Activated T-cell treated with anti-CD3 and anti-CD28 coated beads for 48 hours (primary cell): Measurements from ENCODE around the gene MAP4K2.
A peak's percentile ranks its signal among the peaks of the same experiment; 100 is the strongest.

Experiments
- DNase-seq: peaks from one replicate; pipeline ENCODE4 v3.0.0-alpha.2; 2020; ENCODE audit warnings: low read depth

Gene MAP4K2

DNA sequence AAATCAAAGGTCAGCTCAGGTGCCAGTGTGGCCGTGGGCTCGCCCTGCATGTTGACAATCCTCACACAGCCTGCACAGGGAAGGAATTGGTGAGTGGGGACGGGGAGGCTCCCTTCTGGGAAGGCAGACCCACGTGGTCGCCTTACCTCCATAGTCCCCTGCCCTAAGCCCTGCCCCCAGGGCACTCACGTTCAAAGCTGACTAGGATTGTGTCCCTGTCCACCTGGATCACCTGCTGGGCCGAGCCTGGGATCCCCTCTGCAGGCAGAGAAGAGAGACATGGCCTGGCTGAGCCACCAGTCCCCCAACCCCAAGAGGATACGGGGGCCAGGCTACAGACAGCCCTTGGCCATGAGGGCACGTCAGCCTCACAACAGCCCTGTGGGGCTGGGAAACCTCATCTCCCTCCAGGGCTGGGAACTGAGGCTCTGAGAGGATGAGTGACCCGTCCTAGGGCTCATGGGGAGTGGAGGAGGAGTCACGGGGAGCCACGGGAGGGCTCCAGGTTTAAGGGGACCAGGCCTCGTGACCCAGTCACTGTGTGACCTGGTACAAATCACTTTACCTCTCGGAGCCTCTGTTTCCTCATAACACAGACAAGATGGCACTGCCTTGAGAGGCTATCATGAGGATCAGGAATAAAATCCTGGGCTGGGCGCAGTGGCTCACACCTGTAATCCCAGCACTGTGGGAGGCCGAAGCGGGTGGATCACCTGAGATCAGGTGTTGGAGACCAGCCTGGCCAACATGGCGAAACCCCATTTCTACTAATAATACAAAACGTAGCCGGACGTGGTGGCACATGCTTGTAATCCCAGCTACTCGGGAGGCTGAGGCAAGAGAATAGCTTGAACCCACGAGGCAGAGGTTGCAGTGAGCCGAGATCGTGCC, 12.6 kb downstream of the MAP4K2 start:
- no peak for DNase-seq

DNA sequence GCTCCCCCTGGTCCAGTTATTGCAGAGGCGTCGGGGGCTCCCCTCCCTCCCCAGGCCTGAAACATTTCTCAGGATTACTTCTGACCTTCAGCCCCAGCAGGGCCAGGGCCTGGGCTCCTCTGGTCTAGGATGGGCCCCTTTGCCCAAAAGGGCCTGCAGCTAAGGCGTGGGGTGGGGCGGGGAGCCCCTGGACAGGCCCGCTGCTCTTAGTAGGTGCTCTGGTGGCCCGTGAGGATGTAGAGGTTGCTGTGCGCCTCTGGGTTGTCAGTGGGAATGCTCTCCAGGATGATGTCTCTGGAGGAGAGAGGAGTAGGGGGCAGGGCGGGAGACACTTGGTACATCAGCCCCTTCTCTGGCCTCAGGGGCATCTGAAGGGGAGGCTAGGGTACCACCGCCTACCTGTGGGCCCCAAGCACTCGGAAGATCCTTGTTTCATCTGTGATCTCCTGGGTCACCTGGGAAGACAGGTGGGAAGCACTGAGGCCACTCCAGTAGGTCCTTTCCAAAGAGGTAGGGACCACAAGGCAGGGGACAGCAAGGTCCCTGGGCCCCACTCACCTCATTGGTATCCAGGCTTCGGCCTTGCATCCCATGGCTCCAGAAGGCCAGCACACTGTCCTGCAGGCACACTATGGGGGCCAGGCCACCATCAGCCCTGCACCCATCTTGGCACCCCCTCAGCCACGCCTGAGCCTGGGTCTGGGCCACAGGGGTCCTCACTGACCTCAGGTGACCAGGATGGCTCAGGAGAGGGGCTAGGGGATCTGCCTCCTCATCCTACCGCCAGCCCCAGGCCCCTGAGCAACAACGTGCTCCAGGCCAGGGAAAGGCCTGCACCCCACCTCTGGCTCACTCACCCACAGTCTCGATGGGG, 13.4 kb downstream of the MAP4K2 start:
- no peak for DNase-seq

DNA sequence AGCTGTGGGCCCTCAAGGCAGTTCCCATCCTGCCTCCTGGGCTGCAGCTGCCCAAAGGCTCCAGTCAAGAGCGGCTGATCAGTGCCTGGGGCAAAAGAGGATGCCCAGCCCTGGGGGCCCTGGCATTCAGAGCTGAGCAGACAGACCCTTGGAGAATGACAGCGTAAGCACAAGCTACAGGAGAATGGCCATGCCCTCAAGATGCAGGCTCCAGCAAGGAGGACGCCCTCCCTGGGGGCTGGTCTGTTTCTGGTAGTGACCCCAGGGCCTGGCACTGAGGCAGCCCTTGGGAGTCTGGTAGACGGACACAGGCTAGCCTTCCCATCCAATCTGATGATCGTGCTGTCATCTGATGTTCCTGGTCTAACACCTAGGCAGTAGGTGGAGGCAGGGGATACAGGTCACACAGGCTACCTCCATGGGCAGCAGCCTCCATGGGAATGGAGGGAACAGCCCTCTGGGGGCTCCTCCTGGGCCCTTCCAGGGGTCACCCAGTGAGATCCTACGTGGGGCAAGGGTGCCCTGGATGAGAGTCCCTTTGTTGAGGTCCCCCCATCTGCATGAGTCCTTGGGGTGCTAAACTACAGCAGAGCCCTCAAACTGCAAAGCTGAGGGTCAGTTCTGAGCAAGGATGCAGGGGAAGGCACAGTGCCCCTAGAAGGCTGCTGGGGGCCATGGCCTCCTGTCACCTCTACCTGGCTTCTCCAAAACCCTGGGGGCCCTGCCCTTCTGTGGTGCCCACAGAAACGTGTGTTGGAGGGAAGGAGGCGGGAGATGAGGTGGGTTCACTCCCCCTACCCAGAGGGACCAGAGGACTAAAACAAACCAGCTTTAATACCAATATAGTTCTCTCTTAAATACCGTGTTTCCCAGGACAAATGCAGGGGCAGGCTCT, 14.4 kb downstream of the MAP4K2 start:
- no peak for DNase-seq

DNA sequence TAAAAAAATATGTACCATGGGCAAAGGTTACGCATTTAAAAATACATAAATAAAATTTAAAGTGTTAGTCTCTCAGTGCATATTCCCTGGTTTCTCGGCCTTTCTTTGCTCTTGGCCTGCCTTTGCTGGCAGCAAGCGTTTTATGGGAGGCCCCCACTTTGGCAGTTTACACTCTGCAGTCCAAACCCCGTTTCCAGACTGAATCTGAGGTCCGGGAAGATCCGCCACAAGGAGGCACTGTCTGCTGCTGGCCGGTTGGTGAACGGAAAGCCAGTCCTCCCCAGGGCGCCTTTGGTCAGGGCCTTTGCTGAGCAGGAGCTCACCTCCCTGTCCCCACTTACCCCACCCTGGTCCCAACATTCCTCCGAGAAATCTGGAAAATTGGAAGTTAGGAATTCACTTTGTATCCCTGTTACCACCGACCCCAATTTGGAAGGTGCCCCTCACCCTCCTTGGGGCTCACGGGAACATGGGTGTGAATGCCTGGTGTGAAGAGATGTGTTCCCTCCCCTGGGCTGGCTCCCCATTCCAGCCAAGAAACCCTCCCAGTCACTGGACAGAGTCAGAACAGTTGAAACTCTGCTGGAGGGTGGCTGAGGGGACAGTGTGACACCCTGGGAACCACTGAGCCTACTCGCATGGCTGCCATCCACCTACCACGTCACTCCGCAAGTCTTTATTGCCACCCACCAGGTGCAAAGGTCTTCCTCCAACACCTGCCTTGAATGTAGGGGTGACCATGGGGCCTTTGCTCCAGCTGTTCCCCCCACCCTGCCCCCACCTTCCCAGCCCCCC, 15.3 kb downstream of the MAP4K2 start:
- DNase-seq: no peak

DNA sequence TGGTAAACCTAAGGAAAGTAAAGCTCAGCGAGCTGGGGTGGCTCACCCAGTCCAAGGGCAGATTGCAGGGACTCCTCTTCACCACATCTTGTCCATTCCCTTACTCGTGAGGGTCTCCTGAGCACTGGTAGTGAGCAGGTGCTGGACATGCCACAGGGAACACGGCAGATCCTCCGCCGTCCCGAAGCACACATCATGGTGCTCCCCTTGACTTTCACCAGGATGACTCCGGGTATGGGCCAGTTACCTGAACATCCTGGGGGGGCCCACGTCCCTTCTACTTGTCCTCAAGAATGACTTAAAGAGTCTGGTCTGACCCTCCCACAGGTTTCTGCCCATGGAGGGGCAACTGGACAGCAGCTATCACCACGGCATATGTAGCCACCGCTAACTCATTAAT, 16.7 kb downstream of the MAP4K2 start:
- DNase-seq: no peak

DNA sequence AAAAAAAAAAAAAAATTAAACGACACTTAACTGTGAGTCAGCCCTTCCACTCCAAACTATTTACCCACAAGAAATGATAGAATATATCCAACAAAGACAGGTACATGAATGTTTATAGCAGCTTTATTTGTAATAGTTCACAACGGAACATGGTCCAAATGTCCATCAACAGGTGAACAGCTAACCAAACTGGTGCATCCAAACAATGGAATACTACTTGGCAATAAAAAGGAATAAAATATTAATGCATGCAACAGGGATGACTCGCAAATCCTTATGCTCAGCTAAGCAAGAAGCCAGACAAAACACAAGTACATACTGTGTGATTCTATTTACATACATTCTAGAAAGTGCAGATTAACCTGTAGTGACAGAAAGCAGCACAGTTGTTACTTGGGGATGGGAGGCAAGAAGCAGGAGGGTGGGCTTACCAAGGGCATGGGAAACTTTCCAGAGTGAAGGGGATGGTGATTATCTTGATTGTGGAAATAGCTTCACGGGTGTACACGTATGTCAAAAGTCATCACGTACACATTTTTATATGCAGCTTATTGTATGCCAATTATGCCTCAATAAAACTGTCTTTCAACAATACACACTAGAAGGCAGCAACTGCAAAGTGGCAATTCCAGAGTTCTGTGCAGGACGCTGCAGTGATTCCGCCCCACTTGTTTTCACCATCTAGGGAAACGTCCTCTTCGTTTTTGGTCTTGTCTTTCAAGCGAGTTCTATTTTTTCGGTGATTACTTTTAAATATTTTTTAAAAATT, 18.0 kb downstream of the MAP4K2 start:
- DNase-seq: no peak

DNA sequence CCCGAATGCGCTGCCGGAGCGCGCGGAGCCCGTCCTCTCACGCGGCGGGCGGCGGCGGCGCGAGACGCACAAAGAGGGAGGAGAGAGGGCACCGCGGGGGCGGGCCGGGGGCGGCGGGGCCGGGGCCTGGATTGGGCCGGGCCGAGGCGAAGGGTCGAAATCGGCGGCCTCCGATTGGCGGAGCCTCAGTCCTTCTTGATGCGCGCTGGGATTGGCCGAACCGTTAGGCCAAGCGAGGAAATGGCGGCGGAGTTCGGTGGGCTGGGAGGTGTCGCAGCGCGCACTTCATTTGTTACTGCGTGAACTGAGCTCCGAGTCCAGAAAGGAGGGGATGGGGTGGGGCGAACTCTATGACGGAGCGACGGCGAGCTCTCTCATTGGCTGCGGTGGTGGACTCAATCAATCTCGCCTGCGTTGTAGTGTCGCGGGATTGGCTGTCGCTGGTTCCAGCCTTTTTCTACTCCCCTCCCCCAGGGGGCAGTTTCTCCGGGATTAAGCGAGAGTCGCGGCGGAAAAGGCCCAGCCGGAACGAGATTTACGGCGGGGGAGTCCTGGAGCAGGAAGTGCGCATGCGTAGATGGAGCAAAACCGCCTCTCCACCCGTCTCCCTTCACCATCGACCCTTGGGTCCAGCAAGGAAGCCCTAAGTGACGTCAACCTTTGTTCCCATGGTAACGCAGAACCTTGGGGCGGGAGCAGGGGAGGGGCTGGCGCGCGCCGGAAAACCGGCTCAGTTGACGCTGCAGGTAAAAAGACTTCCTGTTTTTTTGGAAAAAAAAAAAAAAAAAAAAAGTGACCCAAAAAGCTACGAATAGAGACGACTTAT, 24.3 kb downstream of the MAP4K2 start, which contains the start of gene SF1:
Gene SF1 (minus strand): TSS at position 70 of the 826 bp plus-strand sequence. CDS start 150 bp downstream, outside the sequence.
- peak; percentile 98 for DNase-seq

DNA sequence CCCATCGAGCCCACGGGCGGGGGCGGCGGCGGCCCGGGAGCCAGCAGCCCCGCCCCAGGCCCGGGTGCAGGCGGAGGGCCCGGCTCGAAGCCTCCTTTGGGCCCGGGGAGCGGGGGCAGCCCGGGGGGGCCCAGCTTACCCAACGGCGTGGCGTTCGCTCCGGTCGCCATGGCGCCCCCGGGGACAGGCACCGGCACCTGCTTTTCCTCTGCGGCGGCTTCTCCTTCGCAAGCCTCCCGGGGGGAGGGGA, 24.9 kb downstream of the MAP4K2 start:
- DNase-seq: no peak

DNA sequence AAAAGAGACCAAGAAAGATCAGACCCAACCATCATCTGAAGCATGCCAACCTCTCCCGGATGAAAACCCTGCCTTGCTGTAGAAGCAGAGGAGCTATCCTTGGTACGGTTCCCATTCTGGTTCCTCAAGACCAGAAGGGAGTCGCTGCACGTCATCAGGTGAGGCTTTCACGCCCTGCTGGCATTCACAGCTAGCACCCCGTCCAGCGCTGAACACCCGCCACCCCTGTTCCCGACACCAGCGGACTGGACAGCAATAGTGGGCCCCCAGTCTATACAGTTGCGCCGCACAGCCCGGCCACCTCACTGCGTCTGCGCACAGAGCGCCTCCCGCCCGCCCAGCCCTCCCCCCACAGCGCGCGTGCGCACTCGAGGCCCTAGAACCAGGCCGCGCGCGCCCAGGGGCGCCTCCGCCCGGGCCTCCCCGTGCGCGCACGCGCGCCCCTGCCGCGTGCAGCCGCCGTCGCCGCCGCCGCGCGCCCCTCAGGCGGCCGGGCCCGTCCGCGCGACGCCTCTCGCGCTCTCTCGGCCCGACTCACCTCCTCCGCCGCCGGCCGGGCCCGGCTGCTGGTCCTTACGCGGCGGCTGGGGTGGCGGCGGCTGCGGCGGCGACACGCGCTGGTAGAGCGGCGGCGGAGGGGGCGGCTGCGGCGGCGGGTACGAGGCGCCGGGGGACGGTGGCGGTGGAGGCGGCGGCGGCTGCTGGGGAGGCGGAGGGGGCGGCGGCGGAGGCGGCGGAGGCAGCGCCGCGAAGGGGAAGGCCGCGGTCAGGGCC, 25.4 kb downstream of the MAP4K2 start:
- peak; percentile 81 for DNase-seq

DNA sequence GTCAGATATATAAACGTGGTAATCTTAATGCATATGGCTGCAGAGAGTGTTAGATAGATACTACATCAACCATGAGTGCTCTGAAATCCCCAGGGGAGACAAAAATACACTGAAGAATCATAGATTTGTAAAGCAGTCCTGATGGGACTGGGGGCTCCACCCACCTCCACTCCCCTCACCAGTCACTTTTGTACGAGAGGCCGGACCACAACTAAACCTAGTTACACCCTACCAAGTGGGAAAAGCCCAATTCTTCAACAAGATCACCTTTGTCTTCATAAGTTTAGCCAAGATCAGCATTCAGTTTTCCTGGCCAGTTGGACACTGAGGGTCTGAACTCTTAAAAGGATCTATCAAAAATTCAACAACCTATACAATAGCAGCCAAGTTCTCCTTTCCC, 26.1 kb downstream of the MAP4K2 start:
- DNase-seq: no peak

DNA sequence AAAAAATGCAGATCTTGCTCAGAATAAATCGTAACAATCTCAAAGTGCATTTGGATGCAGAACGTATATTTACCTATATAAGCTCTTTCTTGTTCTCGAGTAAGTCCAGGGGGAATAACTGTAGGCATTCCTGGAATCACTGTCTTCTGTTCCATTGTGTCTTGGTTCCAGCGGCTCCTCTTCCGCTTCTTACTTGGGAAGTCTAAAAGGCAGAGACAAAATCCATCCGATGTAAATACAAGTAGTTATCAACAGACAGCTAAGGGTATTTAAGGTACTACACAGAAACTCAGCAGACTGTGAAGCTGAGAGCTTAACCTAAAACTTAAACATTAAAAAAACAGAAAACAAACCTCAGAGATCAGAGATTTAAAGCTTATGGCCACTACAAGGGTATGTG, 26.6 kb downstream of the MAP4K2 start:
- DNase-seq: no peak

DNA sequence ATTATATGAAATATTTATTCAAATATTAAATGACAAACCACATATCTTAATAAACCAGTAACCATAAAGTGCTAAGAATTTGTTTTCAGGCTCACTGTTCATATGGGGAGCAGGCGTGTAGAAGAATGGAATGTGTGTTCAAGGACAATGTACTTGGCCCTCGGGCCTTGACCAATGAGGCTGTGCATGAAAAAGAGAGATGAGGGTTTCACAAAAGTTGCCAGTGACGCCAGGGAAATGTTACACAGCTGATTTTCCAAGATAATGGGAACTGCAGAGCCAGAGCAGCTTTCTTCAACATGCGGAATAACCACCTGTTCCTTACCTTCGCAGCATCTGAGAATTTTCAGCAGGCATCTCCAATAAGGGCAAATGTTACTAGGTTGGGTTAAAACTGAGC, 28.9 kb downstream of the MAP4K2 start:
- DNase-seq: no peak

DNA sequence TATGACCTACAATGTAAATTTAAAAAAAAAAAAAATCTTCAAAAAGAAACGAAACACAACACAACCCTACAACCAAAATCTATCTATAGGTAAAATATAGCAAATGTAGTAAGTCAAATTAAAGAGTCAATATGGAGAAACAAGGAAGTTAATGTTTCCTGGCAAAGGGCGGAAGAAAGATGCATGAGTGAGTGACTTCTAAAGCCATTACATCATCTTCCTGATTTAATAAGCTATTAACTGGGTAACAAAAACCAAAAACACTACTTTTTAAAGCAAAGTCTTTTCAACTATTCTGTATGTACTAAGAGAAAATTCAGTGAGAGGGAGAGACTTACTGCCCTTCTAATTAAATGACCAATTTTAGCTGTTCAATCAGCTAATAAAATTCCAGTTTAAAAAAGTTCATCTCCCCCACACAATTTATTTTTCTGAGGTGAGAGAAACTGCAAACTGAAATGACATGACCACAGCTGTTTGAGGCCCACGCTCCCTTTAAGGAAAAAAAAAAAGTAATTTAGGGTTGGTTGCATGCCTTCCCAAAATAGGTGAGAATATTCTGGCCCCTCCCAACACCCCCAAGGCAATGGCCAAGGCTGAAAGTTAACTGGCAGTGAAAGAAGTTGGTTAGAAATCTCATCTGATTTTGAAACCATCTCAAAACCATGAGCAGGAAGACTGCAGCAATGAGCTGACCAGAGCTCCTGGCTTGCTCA, 30.6 kb downstream of the MAP4K2 start:
- no peak for DNase-seq

DNA sequence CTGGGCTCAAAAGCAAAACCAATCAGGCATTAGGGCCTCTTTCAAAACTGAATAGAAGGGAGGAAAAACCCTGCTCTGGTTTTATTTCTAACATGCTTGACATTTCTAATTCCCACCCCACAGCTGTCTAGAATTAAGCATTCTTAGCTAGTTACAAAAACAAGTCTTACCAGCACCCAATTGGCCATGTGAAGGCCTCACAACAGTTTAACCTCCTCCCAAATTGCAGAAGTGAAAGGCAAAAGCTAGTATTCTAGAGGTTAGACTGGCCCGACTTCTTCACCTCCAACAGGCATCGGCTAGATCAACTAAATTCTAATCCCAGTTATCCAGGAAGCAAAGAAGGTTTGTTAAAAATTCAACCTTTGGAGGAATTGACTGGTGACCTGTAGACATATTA, 31.2 kb downstream of the MAP4K2 start:
- DNase-seq: no peak

DNA sequence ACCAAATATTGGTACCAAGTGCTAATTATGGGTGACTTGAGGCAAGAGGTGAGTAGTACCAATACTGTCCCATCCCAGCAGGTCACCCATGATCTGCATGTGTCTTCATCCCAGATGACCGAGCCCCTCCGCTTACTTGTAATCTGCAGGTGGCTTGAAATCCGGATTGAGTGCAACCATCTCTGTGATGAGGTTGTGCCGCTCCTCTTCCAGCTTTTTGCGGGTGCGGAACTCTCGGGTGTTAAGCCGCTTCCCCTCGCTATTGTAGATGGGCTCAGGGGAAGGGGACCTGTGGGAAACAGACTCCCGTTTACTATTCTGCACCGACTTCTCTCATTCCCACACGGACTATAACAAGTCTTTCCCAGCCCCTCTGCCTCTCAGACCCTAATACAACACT, 32.9 kb downstream of the MAP4K2 start:
- DNase-seq: no peak

DNA sequence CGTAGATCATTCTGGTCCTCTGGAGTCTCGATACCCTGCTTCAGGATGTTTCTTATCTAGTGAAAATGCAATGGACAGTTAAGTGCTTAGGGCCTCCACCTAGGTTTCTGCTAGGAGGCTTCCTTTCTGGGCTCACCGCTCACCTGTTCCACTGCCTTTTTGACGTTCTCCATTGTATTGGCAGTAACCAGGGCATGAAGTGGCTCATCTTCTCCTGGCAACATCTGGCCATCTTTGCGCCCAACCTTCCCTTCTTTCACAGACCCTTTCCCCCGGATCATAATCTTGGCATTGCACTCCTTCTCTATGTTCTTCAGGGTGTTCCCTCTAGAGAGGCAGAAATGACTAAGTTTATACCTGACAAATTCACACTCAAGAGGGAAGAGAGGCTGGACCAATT, 33.7 kb downstream of the MAP4K2 start:
- no peak for DNase-seq

DNA sequence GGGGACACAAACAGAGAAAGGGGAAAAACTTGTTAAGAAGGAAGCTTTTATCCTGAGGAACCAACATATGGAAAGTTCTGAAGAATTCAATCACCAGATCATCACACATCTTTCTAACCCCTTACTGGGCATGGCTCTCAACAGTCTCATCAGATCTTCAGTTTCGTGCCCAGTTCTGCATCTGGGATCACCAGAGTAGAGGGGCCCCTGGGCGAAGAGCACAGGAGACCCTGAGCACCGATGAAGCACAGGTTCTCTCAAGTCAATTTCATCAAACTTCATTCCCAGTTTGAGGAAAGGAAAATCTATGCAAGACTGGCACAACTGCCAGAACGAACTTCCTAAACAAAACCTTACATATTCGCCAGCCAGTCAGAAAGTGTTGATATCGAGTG, 34.7 kb downstream of the MAP4K2 start:
- no peak for DNase-seq
